Measurements from ENCODE around the gene DRD3.

The DRD3 gene

GRCh38 chr3:114192136-114192535, 13.3 kb upstream of the DRD3 start:
- no peak overlapping the region for H3K27ac ChIP-seq
- H3K9me3 ChIP-seq (ENCODE audit: control insufficient read depth, low read length), result no peaks in the 10 kb centered on the region
- no peaks in the 10 kb centered on the region for H3K79me2 ChIP-seq
- H3K27me3 ChIP-seq (ENCODE audit: control insufficient read depth, insufficient read depth, low read length), result peaks cover 3% of the 10 kb centered on the region
- peaks cover 7% of the 10 kb centered on the region for H3K4me1 ChIP-seq
- TF ChIP-seq CTCF (IDR thresholded peaks at IDR 0.05), result no peak
- H3K4me3 ChIP-seq (ENCODE audit: low read depth, low read length), result no peak overlapping the region
- H3K9ac ChIP-seq, result no peak overlapping the region
- no peak overlapping the region for H3K4me2 ChIP-seq (ENCODE audit: low read length)
- H2AFZ ChIP-seq, result no peak overlapping the region
- H3K36me3 ChIP-seq (ENCODE audit: control insufficient read depth, insufficient read depth, low read length), result no peaks in the 10 kb centered on the region

- Histone ChIP-seq H2AFZ (no peak overlapping the region), H3K4me3 (ENCODE audit: low read depth, low read length) (no peak overlapping the region), H3K36me3 (ENCODE audit: control insufficient read depth, insufficient read depth, low read length) (no peaks in the 10 kb centered on the region), H3K27me3 (ENCODE audit: control insufficient read depth, insufficient read depth, low read length) (no peaks in the 10 kb centered on the region), H3K27ac (no peak overlapping the region), H3K4me2 (ENCODE audit: low read length) (no peak overlapping the region), H3K9me3 (ENCODE audit: control insufficient read depth, low read length) (no peaks in the 10 kb centered on the region), H3K79me2 (no peaks in the 10 kb centered on the region), H3K9ac (no peak overlapping the region), H3K4me1 (peaks cover 4% of the 10 kb centered on the region)
- no peak for TF ChIP-seq CTCF (IDR thresholded peaks at IDR 0.05)
Measured at GRCh38 chr3:114186501-114186900, 7.6 kb upstream of the DRD3 start.

DNA sequence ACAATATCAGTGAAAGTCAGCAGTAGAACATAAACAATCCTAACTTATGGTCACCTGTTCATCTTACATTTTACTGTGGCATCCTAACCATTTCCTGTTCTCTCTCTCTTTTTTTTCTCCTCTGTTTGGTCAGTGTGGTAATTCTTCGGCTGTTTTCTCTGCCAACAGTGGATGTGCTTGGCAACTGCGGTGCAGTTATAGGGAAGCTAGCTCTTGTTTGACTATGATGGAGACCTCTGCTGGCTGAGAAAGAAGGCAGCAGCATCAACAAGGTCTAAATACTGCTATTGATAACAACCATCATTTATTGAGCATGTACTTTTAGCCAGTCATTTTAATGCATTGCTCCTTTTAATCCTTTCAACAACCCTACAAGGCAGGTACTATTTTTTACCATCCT, 723 bp upstream of the DRD3 start:
- Histone ChIP-seq H3K9ac (no peak overlapping the region), H3K9me3 (ENCODE audit: control insufficient read depth, low read length) (no peaks in the 10 kb centered on the region), H2AFZ (no peak overlapping the region), H3K4me3 (ENCODE audit: low read depth, low read length) (no peak overlapping the region), H3K27ac (no peak overlapping the region), H3K27me3 (ENCODE audit: control insufficient read depth, insufficient read depth, low read length) (no peaks in the 10 kb centered on the region), H3K4me2 (ENCODE audit: low read length) (no peak overlapping the region), H3K79me2 (no peaks in the 10 kb centered on the region), H3K4me1 (no peaks in the 10 kb centered on the region), H3K36me3 (ENCODE audit: control insufficient read depth, insufficient read depth, low read length) (no peaks in the 10 kb centered on the region)
- peak; percentile 26 for TF ChIP-seq CTCF (IDR thresholded peaks at IDR 0.05)

- Histone ChIP-seq H3K27me3 (ENCODE audit: control insufficient read depth, insufficient read depth, low read length) (no peaks in the 10 kb centered on the region), H3K4me3 (ENCODE audit: low read depth, low read length) (no peak overlapping the region), H3K36me3 (ENCODE audit: control insufficient read depth, insufficient read depth, low read length) (no peaks in the 10 kb centered on the region), H2AFZ (no peak overlapping the region), H3K79me2 (no peaks in the 10 kb centered on the region), H3K4me1 (no peaks in the 10 kb centered on the region), H3K27ac (no peak overlapping the region), H3K4me2 (ENCODE audit: low read length) (no peak overlapping the region), H3K9ac (no peak overlapping the region), H3K9me3 (ENCODE audit: control insufficient read depth, low read length) (no peaks in the 10 kb centered on the region)
- no peak for TF ChIP-seq CTCF (IDR thresholded peaks at IDR 0.05)
Measured at GRCh38 chr3:114176890-114177289, 2.0 kb downstream of the DRD3 start.

DNA sequence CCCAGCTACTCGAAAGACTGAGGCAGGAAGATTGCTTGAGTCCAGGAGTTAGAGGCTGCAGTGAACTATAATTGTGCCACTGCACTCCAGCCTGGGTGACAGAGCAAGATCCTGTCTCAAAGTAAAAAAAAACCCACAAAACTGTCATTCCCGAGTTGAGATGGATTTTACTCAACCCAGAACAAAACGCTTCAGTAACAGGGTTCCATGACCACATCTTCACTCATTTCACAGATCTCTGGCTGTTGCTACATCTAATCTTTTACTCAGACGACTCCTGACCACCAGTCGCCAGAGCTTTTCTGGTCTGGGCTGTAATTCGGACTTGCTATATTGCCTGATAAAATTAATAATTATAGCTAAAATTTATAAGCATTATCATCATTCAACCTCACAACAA, 2.4 kb downstream of the DRD3 start:
- no peaks in the 10 kb centered on the region for H3K9me3 ChIP-seq (ENCODE audit: control insufficient read depth, low read length)
- H3K4me2 ChIP-seq (ENCODE audit: low read length), result no peak overlapping the region
- H2AFZ ChIP-seq, result no peak overlapping the region
- TF ChIP-seq CTCF (IDR thresholded peaks at IDR 0.05), result no peak
- no peak overlapping the region for H3K4me3 ChIP-seq (ENCODE audit: low read depth, low read length)
- H3K79me2 ChIP-seq, result no peaks in the 10 kb centered on the region
- H3K27ac ChIP-seq, result no peak overlapping the region
- H3K36me3 ChIP-seq (ENCODE audit: control insufficient read depth, insufficient read depth, low read length), result no peaks in the 10 kb centered on the region
- H3K4me1 ChIP-seq, result no peaks in the 10 kb centered on the region
- H3K9ac ChIP-seq, result no peak overlapping the region
- H3K27me3 ChIP-seq (ENCODE audit: control insufficient read depth, insufficient read depth, low read length), result no peaks in the 10 kb centered on the region
